GM12878 (cell line): ENCODE measurements around the gene OMP. TPM values are rescaled to one million over a fixed set of nuclear protein-coding genes. Genes with fewer than 3 reads are reported as not detected.

Experiments
- ATAC-seq: fragments of 200-7000 bp; cut with Tn5 transposase; 3 replicates; pipeline ENCODE4 v1.9.1; 2020; ENCODE audit warnings: mild to moderate bottlenecking, moderate library complexity
- BruUV-seq: library from RNA; stranded (reverse); fragments of 400-500 nt; replicated peaks from 2 replicates; lab custom pipeline; 2021; lab: Mats Ljungman, UMichigan
- CTCF ChIA-PET: fragments of 300-600 bp; sonication (Branson Sonifier 250); formaldehyde crosslinking; extraction: SDS; loops from one replicate; lab custom pipeline; 2021; ENCODE audit warnings: inconsistent platforms; lab: Yijun Ruan, JAX
- POLR2A ChIA-PET: fragments of 350-600 bp; formaldehyde crosslinking; extraction: SDS; loops from one replicate; lab custom pipeline; 2021; ENCODE audit warnings: inconsistent platforms; lab: Charles Lee
- RAD21 ChIA-PET: fragments of 300-600 bp; sonication (Branson Sonifier 250); formaldehyde crosslinking; loops from one replicate; lab custom pipeline; 2023; ENCODE audit warnings: antibody characterized with exemption; ENCODE audit not compliant: unreplicated experiment; lab: Charles Lee
- SMC1A ChIA-PET: fragments of 300-600 bp; sonication (Branson Sonifier 250); formaldehyde crosslinking; loops from one replicate; lab custom pipeline; 2023; ENCODE audit not compliant: unreplicated experiment, uncharacterized antibody; lab: Charles Lee
- DNase-seq: peaks from one replicate; pipeline ENCODE4 v3.0.0-alpha.2; 2011; ENCODE audit warnings: low read depth, low spot score
- FAIRE-seq: peaks from 3 replicates; lab custom pipeline; 2011; peaks lifted over from hg19 to GRCh38; lab: Jason Lieb, UNC
- H2AFZ ChIP-seq: 2 replicates; pipeline ENCODE4 v1.6.0; 2011; ENCODE audit warnings: low read depth, low read length, control low read depth; ENCODE audit not compliant: control insufficient read depth
- H3K27ac ChIP-seq: 2 replicates; pipeline ENCODE4 v1.5.1; 2011; ENCODE audit warnings: control low read depth; ENCODE audit not compliant: control insufficient read depth, insufficient read depth
- H3K27me3 ChIP-seq, 2 experiments: replicated peaks in 1 of 2; 2 replicates each; pipeline versions ENCODE4 v1.6.0 to v1.6.1; 2011; ENCODE audit warnings: low read length in 1 of 2; ENCODE audit not compliant: control insufficient read depth in 2 of 2, insufficient read depth in 2 of 2
- H3K36me3 ChIP-seq, 2 experiments: 2 replicates each; pipeline ENCODE4 v1.5.1; 2011; ENCODE audit warnings: low read length in 1 of 2; ENCODE audit not compliant: control insufficient read depth in 2 of 2, insufficient read depth in 2 of 2
- H3K4me1 ChIP-seq: 2 replicates; pipeline ENCODE4 v1.6.1; 2011; ENCODE audit warnings: mild to moderate bottlenecking, low read length, moderate library complexity, mixed read lengths; ENCODE audit not compliant: control insufficient read depth, insufficient read depth
- H3K4me2 ChIP-seq: 2 replicates; pipeline ENCODE4 v1.6.0; 2011; ENCODE audit warnings: control low read depth; ENCODE audit not compliant: control insufficient read depth, insufficient read depth
- H3K4me3 ChIP-seq: fragments of 200-600 bp; sonication (generic); 2 replicates; pipeline ENCODE4 v1.5.1; 2016
- H3K79me2 ChIP-seq: 2 replicates; pipeline ENCODE4 v1.6.0; 2011; ENCODE audit warnings: low read length; ENCODE audit not compliant: control insufficient read depth, insufficient read depth
- H3K9ac ChIP-seq: 2 replicates; pipeline ENCODE4 v1.8.0; 2011; ENCODE audit warnings: low read length, control low read depth, mixed read lengths; ENCODE audit not compliant: control insufficient read depth, insufficient read depth
- H3K9me3 ChIP-seq: replicated peaks from 3 replicates; pipeline ENCODE4 v1.5.1; 2011; ENCODE audit warnings: mild to moderate bottlenecking, low read length; ENCODE audit not compliant: control insufficient read depth, insufficient read depth
- H4K20me1 ChIP-seq: 2 replicates; pipeline ENCODE4 v1.6.0; 2011; ENCODE audit not compliant: control insufficient read depth, insufficient read depth
- ASH2L ChIP-seq: fragments of 300-600, 200-600 bp; sonication (generic); IDR thresholded peaks from 2 replicates; pipeline ENCODE4 v1.6.1; 2017; ENCODE audit warnings: low read depth, mild to moderate bottlenecking, borderline replicate concordance
- BMI1 ChIP-seq: fragments of 450-650 bp; IDR thresholded peaks from 2 replicates; pipeline ENCODE4 v1.6.1; 2016; ENCODE audit warnings: mild to moderate bottlenecking, moderate library complexity, borderline replicate concordance
- MTA2 ChIP-seq: fragments of 450-650 bp; IDR thresholded peaks from 2 replicates; pipeline ENCODE4 v1.6.1; 2016; ENCODE audit warnings: low read depth, mild to moderate bottlenecking, moderate library complexity
- MXI1 ChIP-seq: fragments of 150-350 bp; IDR thresholded peaks from 2 replicates; pipeline ENCODE4 v1.6.1; 2011; ENCODE audit warnings: low read depth, mild to moderate bottlenecking, inconsistent platforms, low read length, improper control_type of control experiment
- MYB ChIP-seq: fragments of 150-350 bp; IDR thresholded peaks from 2 replicates; pipeline ENCODE4 v1.6.1; 2014; ENCODE audit warnings: mild to moderate bottlenecking, low read depth, low read length, borderline replicate concordance
- NBN ChIP-seq: fragments of 450-650 bp; IDR thresholded peaks from 2 replicates; pipeline ENCODE4 v1.6.1; 2016
- POU2F2 ChIP-seq: IDR thresholded peaks from 3 replicates; pipeline ENCODE4 v1.6.1; 2011; ENCODE audit warnings: low read depth, mild to moderate bottlenecking, low read length, borderline replicate concordance
- SMARCA5 ChIP-seq: fragments of 450-650 bp; IDR thresholded peaks from 2 replicates; pipeline ENCODE4 v1.6.1; 2017; ENCODE audit warnings: mild to moderate bottlenecking
- TCF12 ChIP-seq: IDR thresholded peaks from 2 replicates; pipeline ENCODE4 v1.6.1; 2011; ENCODE audit warnings: low read depth, mild to moderate bottlenecking, low read length
- ZNF24 ChIP-seq: fragments of 450-650 bp; IDR thresholded peaks from 2 replicates; pipeline ENCODE4 v1.6.1; 2017; ENCODE audit warnings: antibody characterized with exemption, mild to moderate bottlenecking
- WGBS: methylation state at CpG from one replicate; pipeline ENCODE4 v1.1.6; 2016; ENCODE audit warnings: low lambda C conversion rate; ENCODE audit not compliant: insufficient replicate concordance, insufficient coverage; ENCODE audit errors: missing lambda C conversion rate; 5-methylcytosine and 5-hydroxymethylcytosine counted together
- in situ Hi-C: fragments of 300-500 bp; cut with MboI; formaldehyde crosslinking; loops from 9 replicates; pipeline ENCODE4 v1.14.3; 2018; ENCODE audit warnings: mixed read lengths
- intact Hi-C: fragments of 100-400 bp; cut with micrococcal nuclease; formaldehyde crosslinking; loops from one replicate; pipeline ENCODE4 v1.14.2; 2022; ENCODE audit not compliant: unreplicated experiment
- polyA plus RNA-seq, 11 experiments: library from polyadenylated mRNA; depleted of rRNA in 4 of 11; unstranded in 6 of 11; stranded (reverse) in 5 of 11; fragments of >200 nt; fragmentation: Nextera tagmentation in 4 of 11; fragmentation: Illumina TruSeq in 1 of 11; extraction: Ambion mirVana in 4 of 11; extraction: Trizol in 1 of 11; gene quantifications; 1 replicate in 1 of 11; 2 replicates in 10 of 11; pipeline versions ENCODE4 v1.2.1 to v1.2.3, GENCODE V29; 2011 to 2016; ENCODE audit warnings: inconsistent platforms in 2 of 11, missing spikeins in 2 of 11, low read depth in 1 of 11
- total RNA-seq, 4 experiments: library from RNA; depleted of rRNA in 3 of 4; stranded (reverse); fragments of >200 nt in 3 of 4; fragmentation: Illumina TruSeq in 1 of 4; extraction: Trizol in 1 of 4; gene quantifications; 2 replicates each; pipeline versions ENCODE4 v1.2.1 to v1.2.3, GENCODE V29; 2013 to 2021
- TF ChIP-seq, protein P1 (sequence below): IDR thresholded peaks from 2 replicates; pipeline ENCODE4 v1.6.1; 2011; ENCODE audit warnings: borderline replicate concordance, low read depth, mild to moderate bottlenecking, moderate library complexity, mixed read lengths, low read length; ENCODE audit not compliant: insufficient read depth; ENCODE audit errors: extremely low read length
- TF ChIP-seq, protein P2 (sequence below): fragments of 450-650 bp; IDR thresholded peaks from 2 replicates; pipeline ENCODE4 v1.6.1; 2018; ENCODE audit warnings: mild to moderate bottlenecking, low read depth, moderate library complexity; ENCODE audit not compliant: partially characterized antibody

The OMP gene
- total and polyA plus RNA-seq, 10 of the 15 experiments (the other 5 are each of a cell fraction or from before 2014, with no cell fraction given): not detected

DNA sequence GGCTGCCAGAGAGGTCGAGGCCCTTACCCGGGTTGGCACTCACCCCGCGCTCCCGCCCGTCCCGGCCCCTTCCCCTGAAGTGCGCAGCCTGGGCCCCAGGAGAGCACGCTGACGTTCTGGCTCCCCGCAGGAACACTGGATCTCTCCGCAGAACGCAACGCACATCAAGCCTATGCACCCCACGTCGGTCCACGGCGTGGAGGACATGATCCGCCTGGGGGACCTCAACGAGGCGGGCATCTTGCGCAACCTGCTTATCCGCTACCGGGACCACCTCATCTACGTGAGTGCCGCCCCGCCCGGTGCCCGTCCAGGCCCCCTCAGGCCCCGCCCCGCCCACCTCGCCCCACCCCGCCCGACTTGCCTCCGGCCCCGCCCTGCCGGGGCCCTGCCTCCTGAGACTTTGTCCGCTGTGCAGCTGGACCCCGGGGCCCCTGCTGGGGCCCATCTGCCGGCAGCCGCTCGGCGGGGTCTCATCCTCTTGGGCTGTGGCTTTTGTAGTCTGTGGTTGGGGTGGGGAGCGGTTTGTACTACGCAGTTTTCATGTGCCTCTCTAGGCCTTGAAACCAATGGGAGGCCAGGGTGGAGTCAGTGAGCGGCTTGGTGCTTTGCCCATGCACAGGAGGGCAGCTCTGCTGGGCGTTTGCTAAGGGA lies 45.2 kb downstream of the OMP start:
- no peak overlapping the region for H3K9ac ChIP-seq
- FAIRE-seq (no peak), ATAC-seq (peak; percentile 44), DNase-seq (no peak)
- 46% methylated on average over 27 of the region's 47 CpGs for WGBS
- CTCF ChIA-PET: interaction anchor here (0.9 to 1.5 kb wide), 2 partner anchors 21 to 56 kb away, joined by 3 read pairs; no protein-coding TSS in a partner anchor
- no TSS peak for BruUV-seq
- RAD21 ChIA-PET: interaction anchor here (0.6 to 1.0 kb wide), 2 partner anchors 20 to 431 kb away, joined by 3 read pairs; partner anchors contain the start of gene MYO7A
- intact Hi-C loops: no loop called here
- no peaks in the 10 kb centered on the region for H3K9me3 ChIP-seq
- no peaks in the 10 kb centered on the region for H3K79me2 ChIP-seq
- peak overlapping the region; percentile 12; the same call in 1 of the 2 replicates for H2AFZ ChIP-seq
- no peaks in the 10 kb centered on the region for H3K36me3 ChIP-seq
- TF ChIP-seq NBN: no peak
- TF ChIP-seq MYB: no peak
- no peak for TF ChIP-seq MTA2
- TF ChIP-seq ZNF24: no peak
- POLR2A ChIA-PET: no interaction called here
- no peak overlapping the region for H3K4me2 ChIP-seq
- in situ Hi-C loops: no loop called here
- no peak overlapping the region for H3K27ac ChIP-seq
- peaks cover 0 to 4% of the 10 kb centered on the region in 2 experiments; a peak in 1 of 4 replicates for H3K27me3 ChIP-seq
- no peaks in the 10 kb centered on the region for H4K20me1 ChIP-seq
- SMC1A ChIA-PET: interaction anchor here (1.0 kb wide), 1 partner anchor 48 kb away, joined by 3 read pairs; no protein-coding TSS in a partner anchor
- H3K4me3 ChIP-seq: no peak overlapping the region
- H3K4me1 ChIP-seq: no peaks in the 10 kb centered on the region; the same call in 1 of the 2 replicates

DNA sequence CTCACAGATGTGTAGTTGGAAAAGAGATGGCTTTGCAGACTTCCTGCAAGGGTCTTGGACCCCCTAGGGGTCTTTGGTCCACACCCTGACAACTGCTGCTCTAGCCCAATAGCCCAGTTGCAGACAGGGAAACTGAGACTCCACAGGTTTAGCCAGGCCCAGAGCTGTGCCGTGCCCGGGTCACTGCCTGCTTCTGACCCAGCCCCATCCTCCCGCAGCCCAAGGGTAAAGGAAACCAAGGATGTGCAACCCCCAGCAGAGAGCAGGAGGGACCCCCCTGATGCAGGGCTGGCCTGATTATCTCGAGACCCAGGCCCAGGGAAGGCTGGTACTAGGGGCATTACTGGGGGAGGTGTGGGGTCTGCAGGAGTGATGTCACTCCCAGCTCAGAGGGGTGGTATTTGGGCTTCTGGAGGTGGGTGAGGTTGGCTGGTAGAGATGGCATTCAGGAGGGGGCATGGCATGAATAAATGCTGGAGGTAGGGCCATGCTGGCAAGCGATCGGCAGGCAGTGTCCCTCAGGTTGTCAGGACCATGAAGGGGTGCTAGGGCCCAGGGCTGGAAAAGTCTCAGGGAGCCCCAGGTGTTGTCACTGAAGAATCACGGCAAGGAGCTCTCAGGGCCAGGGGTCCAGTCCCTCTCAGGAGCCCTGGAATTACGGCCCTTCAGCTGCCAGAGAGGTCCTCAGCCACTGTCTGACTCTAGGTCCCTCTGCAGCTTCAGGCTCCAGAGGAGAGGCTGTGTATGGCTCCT lies 46.5 kb downstream of the OMP start:
- RAD21 ChIA-PET: no interaction called here
- CTCF ChIA-PET: no interaction called here
- POLR2A ChIA-PET: no interaction called here
- Histone ChIP-seq H4K20me1 (no peaks in the 10 kb centered on the region), H3K9ac (no peak overlapping the region), H3K4me1 (no peaks in the 10 kb centered on the region; the same call in 1 of the 2 replicates), H2AFZ (no peak overlapping the region), H3K27ac (no peak overlapping the region), H3K79me2 (no peaks in the 10 kb centered on the region), H3K27me3 (peaks cover 2 to 4% of the 10 kb centered on the region in 2 experiments; a peak in 2 of 4 replicates), H3K4me3 (no peak overlapping the region), H3K36me3 (no peaks in the 10 kb centered on the region), H3K4me2 (no peak overlapping the region), H3K9me3 (no peaks in the 10 kb centered on the region)
- ATAC-seq: no peak
- 56% methylated on average over 6 of the region's 8 CpGs for WGBS
- BruUV-seq: no TSS peak
- FAIRE-seq: no peak
- in situ Hi-C loops: no loop called here
- intact Hi-C loops: no loop called here
- SMC1A ChIA-PET: no interaction called here
- DNase-seq: no peak
- TF ChIP-seq, protein P1, sequence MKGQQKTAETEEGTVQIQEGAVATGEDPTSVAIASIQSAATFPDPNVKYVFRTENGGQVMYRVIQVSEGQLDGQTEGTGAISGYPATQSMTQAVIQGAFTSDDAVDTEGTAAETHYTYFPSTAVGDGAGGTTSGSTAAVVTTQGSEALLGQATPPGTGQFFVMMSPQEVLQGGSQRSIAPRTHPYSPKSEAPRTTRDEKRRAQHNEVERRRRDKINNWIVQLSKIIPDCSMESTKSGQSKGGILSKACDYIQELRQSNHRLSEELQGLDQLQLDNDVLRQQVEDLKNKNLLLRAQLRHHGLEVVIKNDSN: no peak
- TF ChIP-seq, protein P2, sequence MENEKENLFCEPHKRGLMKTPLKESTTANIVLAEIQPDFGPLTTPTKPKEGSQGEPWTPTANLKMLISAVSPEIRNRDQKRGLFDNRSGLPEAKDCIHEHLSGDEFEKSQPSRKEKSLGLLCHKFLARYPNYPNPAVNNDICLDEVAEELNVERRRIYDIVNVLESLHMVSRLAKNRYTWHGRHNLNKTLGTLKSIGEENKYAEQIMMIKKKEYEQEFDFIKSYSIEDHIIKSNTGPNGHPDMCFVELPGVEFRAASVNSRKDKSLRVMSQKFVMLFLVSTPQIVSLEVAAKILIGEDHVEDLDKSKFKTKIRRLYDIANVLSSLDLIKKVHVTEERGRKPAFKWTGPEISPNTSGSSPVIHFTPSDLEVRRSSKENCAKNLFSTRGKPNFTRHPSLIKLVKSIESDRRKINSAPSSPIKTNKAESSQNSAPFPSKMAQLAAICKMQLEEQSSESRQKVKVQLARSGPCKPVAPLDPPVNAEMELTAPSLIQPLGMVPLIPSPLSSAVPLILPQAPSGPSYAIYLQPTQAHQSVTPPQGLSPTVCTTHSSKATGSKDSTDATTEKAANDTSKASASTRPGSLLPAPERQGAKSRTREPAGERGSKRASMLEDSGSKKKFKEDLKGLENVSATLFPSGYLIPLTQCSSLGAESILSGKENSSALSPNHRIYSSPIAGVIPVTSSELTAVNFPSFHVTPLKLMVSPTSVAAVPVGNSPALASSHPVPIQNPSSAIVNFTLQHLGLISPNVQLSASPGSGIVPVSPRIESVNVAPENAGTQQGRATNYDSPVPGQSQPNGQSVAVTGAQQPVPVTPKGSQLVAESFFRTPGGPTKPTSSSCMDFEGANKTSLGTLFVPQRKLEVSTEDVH: no peak
- no peak for TF ChIP-seq POU2F2
- TF ChIP-seq NBN: no peak
- TF ChIP-seq BMI1: no peak
- TF ChIP-seq MYB: no peak
- no peak for TF ChIP-seq ASH2L
- TF ChIP-seq SMARCA5: no peak
- TF ChIP-seq TCF12: no peak
- no peak for TF ChIP-seq MXI1
